ENCODE results near the gene E2F2. TPM values are rescaled to one million over a fixed set of nuclear protein-coding genes. Genes with fewer than 3 reads are reported as not detected.

E2F2 gene
- total RNA-seq, 1 donor from 2014 or later: 7.8 TPM

DNA sequence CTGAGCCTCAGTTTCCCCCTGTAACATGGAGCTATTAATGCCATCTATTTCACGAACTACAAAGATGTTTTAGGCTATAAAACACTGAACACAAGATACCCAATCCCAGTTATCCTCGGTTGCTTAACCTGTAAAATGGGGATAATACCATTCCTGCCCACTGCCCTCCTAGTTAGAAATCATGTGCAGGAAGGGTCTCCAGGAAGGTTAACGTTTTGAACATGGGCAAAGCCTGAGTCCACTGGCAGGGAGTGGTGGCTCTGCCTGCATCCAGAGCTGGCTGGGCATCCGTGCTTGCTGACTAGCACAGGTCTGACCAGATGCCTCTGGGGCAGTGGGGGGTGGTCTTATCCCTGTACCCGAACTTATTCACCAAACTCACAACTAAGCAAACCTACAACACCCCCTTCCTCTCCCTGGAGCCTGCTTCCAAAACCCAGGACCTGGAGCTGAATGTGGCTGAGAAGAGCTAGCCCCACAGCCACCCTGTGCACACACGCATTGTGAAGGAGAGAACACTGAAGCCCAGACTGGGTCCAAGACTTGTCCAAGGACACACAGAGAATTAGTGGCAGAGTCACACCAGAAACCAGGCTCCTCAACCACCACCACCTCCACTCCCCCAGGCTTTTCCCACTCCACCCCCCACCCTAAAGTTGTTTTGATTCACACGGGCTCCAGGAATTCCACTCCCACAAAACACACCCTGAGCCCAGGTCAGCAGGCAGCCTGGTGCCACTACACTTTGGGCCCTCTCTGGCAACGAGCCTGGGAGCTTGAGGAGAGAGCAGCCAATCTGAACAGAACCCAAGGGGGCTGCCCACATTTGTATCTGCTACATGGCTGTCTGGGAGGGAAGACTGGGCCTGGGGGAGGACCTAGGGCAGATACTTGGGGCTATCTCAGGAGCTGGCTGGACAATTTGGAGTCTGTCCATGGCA is 1.6 kb downstream of the E2F2 start:
- DNase-seq (ENCODE audit: low spot score, unreplicated experiment): no peak
- Mint-ChIP-seq H3K4me1 (ENCODE audit: low read depth) (peaks cover 10% of the 10 kb centered on the region), H3K27ac (no peak overlapping the region), H3K4me3 (ENCODE audit: low read depth) (peak overlapping the region; percentile 68), H3K27me3 (peaks cover 11% of the 10 kb centered on the region), H3K36me3 (ENCODE audit: insufficient read depth) (no peaks in the 10 kb centered on the region), H3K9me3 (ENCODE audit: low read depth) (no peaks in the 10 kb centered on the region)
- TF ChIP-seq, protein P1, sequence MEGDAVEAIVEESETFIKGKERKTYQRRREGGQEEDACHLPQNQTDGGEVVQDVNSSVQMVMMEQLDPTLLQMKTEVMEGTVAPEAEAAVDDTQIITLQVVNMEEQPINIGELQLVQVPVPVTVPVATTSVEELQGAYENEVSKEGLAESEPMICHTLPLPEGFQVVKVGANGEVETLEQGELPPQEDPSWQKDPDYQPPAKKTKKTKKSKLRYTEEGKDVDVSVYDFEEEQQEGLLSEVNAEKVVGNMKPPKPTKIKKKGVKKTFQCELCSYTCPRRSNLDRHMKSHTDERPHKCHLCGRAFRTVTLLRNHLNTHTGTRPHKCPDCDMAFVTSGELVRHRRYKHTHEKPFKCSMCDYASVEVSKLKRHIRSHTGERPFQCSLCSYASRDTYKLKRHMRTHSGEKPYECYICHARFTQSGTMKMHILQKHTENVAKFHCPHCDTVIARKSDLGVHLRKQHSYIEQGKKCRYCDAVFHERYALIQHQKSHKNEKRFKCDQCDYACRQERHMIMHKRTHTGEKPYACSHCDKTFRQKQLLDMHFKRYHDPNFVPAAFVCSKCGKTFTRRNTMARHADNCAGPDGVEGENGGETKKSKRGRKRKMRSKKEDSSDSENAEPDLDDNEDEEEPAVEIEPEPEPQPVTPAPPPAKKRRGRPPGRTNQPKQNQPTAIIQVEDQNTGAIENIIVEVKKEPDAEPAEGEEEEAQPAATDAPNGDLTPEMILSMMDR (IDR thresholded peaks at IDR 0.05; ENCODE audit: unreplicated experiment): no peak

DNA sequence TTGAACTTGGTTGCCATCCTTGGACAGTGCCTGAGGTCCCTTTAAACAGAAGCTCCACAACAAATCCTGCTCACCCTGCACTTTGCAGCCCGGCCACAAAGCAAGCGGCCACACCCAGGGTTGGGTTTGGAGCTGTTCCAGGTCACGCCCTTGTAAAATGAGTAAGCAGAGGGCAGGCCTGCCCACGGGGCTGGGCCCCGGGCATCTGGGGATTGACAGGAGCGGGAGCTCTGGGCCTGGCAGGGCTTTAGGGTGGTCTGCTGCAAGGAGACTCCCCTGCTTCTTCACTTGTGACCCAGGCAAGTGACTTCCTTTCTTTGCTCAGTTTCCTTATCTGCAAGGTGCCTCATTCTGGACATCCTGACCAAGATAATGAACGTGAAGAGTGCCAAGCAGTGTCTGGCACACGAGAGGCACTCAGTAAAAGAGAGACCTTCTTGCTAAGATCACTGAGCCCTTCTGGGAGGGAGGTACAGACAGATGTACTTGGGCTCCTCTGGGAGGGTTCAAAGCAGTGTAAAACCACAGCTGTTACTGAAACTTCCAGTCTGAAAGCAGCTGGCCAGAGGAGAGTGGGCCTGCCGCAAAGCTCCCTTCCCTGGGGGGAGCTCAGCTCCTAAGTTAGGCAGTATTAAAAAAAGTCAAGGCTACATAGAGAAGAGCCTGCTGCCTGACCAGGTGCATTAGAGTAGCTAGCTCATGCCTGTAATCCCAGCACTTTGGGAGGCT is 2.6 kb downstream of the E2F2 start:
- H3K9me3 Mint-ChIP-seq (ENCODE audit: low read depth): no peaks in the 10 kb centered on the region
- peaks cover 11% of the 10 kb centered on the region for H3K27me3 Mint-ChIP-seq
- DNase-seq (ENCODE audit: low spot score, unreplicated experiment): no peak
- peaks cover 10% of the 10 kb centered on the region for H3K4me1 Mint-ChIP-seq (ENCODE audit: low read depth)
- TF ChIP-seq, protein P1 (IDR thresholded peaks at IDR 0.05; ENCODE audit: unreplicated experiment): no peak
- no peaks in the 10 kb centered on the region for H3K36me3 Mint-ChIP-seq (ENCODE audit: insufficient read depth)
- no peak overlapping the region for H3K27ac Mint-ChIP-seq
- H3K4me3 Mint-ChIP-seq (ENCODE audit: low read depth): peak overlapping the region; percentile 31

DNA sequence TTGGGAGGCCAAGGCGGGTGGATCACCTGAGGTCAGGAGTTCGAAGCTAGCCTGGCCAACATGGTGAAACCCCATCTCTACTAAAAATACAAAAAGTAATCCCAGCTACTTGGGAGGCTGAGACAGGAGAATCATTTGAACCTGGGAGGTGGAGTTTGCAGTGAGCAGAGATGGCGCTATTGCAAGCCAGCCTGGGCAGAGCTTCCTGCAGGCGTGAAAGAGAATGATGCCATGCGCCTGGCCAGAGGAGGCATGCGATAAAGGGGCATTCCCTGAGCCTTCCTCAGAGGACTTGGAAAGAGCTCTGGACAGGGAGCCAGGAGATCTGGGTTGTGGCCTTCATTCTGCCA is 3.2 kb downstream of the E2F2 start:
- H3K4me3 Mint-ChIP-seq (ENCODE audit: low read depth): no peak overlapping the region
- peaks cover 8% of the 10 kb centered on the region for H3K27me3 Mint-ChIP-seq

DNA sequence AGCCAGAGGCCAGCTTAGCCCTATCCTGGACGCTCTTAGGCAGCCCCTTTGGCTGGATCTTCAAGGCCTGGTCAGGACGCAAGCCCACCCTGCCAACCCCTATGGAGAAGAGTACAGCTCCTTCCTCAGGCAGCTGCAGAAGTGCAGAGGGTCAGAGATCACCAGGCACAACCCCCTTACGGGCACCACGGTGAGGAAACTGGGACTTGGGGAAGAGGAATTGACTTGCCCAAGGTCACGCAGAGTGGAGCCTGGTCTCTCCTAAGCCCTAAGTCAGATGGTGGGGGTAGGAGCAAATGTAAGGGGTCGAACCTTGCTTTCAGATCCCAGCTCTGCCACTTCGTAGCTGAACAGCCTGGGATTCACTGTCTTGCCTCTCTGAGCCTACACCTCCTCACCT is 3.7 kb downstream of the E2F2 start:
- DNase-seq (ENCODE audit: low spot score, unreplicated experiment): no peak
- Mint-ChIP-seq H3K9me3 (ENCODE audit: low read depth) (no peaks in the 10 kb centered on the region), H3K4me3 (ENCODE audit: low read depth) (no peak overlapping the region), H3K36me3 (ENCODE audit: insufficient read depth) (no peaks in the 10 kb centered on the region), H3K4me1 (ENCODE audit: low read depth) (peaks cover 10% of the 10 kb centered on the region), H3K27me3 (peaks cover 7% of the 10 kb centered on the region), H3K27ac (no peak overlapping the region)
- TF ChIP-seq, protein P1 (IDR thresholded peaks at IDR 0.05; ENCODE audit: unreplicated experiment): no peak

More for the DNA sequence above, 3.2 kb downstream of the E2F2 start:
- H3K27ac Mint-ChIP-seq: no peak overlapping the region
- peaks cover 10% of the 10 kb centered on the region for H3K4me1 Mint-ChIP-seq (ENCODE audit: low read depth)
- no peaks in the 10 kb centered on the region for H3K9me3 Mint-ChIP-seq (ENCODE audit: low read depth)
- H3K36me3 Mint-ChIP-seq (ENCODE audit: insufficient read depth): no peaks in the 10 kb centered on the region
- no peak for DNase-seq (ENCODE audit: low spot score, unreplicated experiment)
- TF ChIP-seq, protein P1 (IDR thresholded peaks at IDR 0.05; ENCODE audit: unreplicated experiment): no peak

DNA sequence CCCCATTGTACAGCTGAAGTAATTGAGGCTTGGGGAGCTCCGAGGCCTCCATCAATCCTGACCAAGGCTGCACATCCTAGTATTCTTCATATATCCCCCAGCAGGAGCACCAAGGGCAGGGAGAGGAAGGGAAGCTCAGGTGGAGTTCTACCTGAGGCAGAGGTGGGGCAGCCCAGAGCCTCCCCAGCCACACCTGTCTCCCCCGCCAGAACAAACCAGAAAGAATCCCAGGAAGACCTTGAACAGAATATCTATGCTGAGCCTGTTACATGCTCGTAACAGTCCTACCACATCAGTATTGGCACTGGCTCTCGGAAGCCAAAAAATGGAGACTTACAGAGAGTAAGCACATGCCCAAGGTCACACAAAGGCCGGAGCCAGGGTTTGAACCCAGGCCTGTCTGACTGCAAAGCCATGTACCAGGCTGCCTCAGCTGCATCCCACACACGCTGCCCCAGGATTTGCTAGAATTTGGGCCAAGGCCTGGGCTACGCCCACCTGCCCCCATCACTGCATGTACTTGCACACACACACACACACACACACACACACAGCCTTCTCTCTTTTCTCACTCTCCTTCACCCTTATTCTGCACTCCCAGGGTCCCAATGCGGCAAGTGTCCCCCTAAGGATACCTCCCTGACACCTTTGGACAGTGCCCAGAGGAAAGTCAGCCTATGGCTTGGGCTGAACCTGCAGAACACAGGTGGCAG is 4.5 kb downstream of the E2F2 start:
- peaks cover 5% of the 10 kb centered on the region for H3K4me1 Mint-ChIP-seq (ENCODE audit: low read depth)

More for the DNA sequence above, 4.5 kb downstream of the E2F2 start:
- Mint-ChIP-seq H3K9me3 (ENCODE audit: low read depth) (no peaks in the 10 kb centered on the region), H3K27ac (no peak overlapping the region), H3K4me3 (ENCODE audit: low read depth) (no peak overlapping the region), H3K27me3 (peaks cover 7% of the 10 kb centered on the region), H3K36me3 (ENCODE audit: insufficient read depth) (no peaks in the 10 kb centered on the region)
- TF ChIP-seq, protein P1 (IDR thresholded peaks at IDR 0.05; ENCODE audit: unreplicated experiment): no peak
- DNase-seq (ENCODE audit: low spot score, unreplicated experiment): no peak
